ENCODE measurements around the gene DTX3L.

Gene DTX3L

GRCh38 chr3:122608916-122609315, 44.8 kb downstream of the DTX3L start:
- no peak overlapping the region for H3K9ac ChIP-seq (ENCODE audit: low read length)
- no peaks in the 10 kb centered on the region for H3K79me1 ChIP-seq (replicated peaks; ENCODE audit: low read length, poor library complexity, severe bottlenecking)
- no peak overlapping the region for H3K23ac ChIP-seq (ENCODE audit: low read length in 2 of 2)
- no peaks in the 10 kb centered on the region for H3K36me3 ChIP-seq (ENCODE audit: control insufficient read depth in 1 of 2, insufficient read depth in 2 of 2, low read depth in 1 of 2, low read length in 2 of 2)
- H3K9me3 ChIP-seq (ENCODE audit: control insufficient read depth, low read length) = no peaks in the 10 kb centered on the region
- H2BK120ac ChIP-seq (ENCODE audit: low read depth, low read length) = no peak overlapping the region
- H3K4me3 ChIP-seq (ENCODE audit: insufficient read depth in 1 of 2, low read depth in 1 of 2, low read length in 2 of 2) = no peak overlapping the region
- no peak for DNase-seq
- H4K91ac ChIP-seq (ENCODE audit: low read length) = no peak overlapping the region
- no peak overlapping the region for H4K8ac ChIP-seq (ENCODE audit: low read length)
- no peak overlapping the region for H2BK12ac ChIP-seq (ENCODE audit: low read length in 2 of 2)
- H3K27ac ChIP-seq (ENCODE audit: low read length, poor library complexity, severe bottlenecking) = no peak overlapping the region
- no peak overlapping the region for H2AK5ac ChIP-seq (ENCODE audit: low read length, severe bottlenecking)
- H3K18ac ChIP-seq (ENCODE audit: low read depth in 1 of 2, low read length in 2 of 2) = no peak overlapping the region
- no peak overlapping the region for H2AFZ ChIP-seq (ENCODE audit: low read depth, low read length)
- no CpG with 5 or more reads among the region's 1 CpG for whole genome bisulfite sequencing
- H3K4me2 ChIP-seq (ENCODE audit: low read length, poor library complexity, severe bottlenecking) = no peak overlapping the region
- H3K4me1 ChIP-seq (ENCODE audit: control insufficient read depth, insufficient read depth, low read depth, low read length) = no peaks in the 10 kb centered on the region
- no peaks in the 10 kb centered on the region for H3K27me3 ChIP-seq (ENCODE audit: control insufficient read depth in 1 of 2, insufficient read depth in 1 of 2, low read length in 2 of 2)
- no peak overlapping the region for H2BK15ac ChIP-seq (ENCODE audit: low read depth, poor library complexity, severe bottlenecking)
- H3K4ac ChIP-seq (ENCODE audit: low read depth in 1 of 2, low read length in 2 of 2) = no peak overlapping the region
- no peak overlapping the region for H2BK5ac ChIP-seq (ENCODE audit: low read depth, low read length, poor library complexity, severe bottlenecking)
- H3K14ac ChIP-seq (ENCODE audit: low read length in 2 of 2) = no peak overlapping the region

GRCh38 chr3:122609798-122610559, 45.8 kb downstream of the DTX3L start:
- H3K4ac ChIP-seq (ENCODE audit: low read depth in 1 of 2, low read length in 2 of 2) = no peak overlapping the region
- H2AFZ ChIP-seq (ENCODE audit: low read depth, low read length) = no peak overlapping the region
- peak; percentile 82 for DNase-seq
- H2BK5ac ChIP-seq (ENCODE audit: low read depth, low read length, poor library complexity, severe bottlenecking) = no peak overlapping the region
- peak overlapping the region in 1 of 2 experiments; percentile 46 for H3K4me3 ChIP-seq (ENCODE audit: insufficient read depth in 1 of 2, low read depth in 1 of 2, low read length in 2 of 2)
- no peaks in the 10 kb centered on the region for H3K79me1 ChIP-seq (replicated peaks; ENCODE audit: low read length, poor library complexity, severe bottlenecking)
- H3K9ac ChIP-seq (ENCODE audit: low read length) = peak overlapping the region; percentile 86
- no peak overlapping the region for H3K23ac ChIP-seq (ENCODE audit: low read length in 2 of 2)
- no peak overlapping the region for H3K4me2 ChIP-seq (ENCODE audit: low read length, poor library complexity, severe bottlenecking)
- no peak overlapping the region for H3K18ac ChIP-seq (ENCODE audit: low read depth in 1 of 2, low read length in 2 of 2)
- H3K36me3 ChIP-seq (ENCODE audit: control insufficient read depth in 1 of 2, insufficient read depth in 2 of 2, low read depth in 1 of 2, low read length in 2 of 2) = no peaks in the 10 kb centered on the region
- no peak overlapping the region for H2BK12ac ChIP-seq (ENCODE audit: low read length in 2 of 2)
- no peak overlapping the region for H2AK5ac ChIP-seq (ENCODE audit: low read length, severe bottlenecking)
- H3K14ac ChIP-seq (ENCODE audit: low read length in 2 of 2) = no peak overlapping the region
- H4K8ac ChIP-seq (ENCODE audit: low read length) = peak overlapping the region; percentile 74
- no peak overlapping the region for H2BK120ac ChIP-seq (ENCODE audit: low read depth, low read length)
- no peak overlapping the region for H4K91ac ChIP-seq (ENCODE audit: low read length)
- H3K27me3 ChIP-seq (ENCODE audit: control insufficient read depth in 1 of 2, insufficient read depth in 1 of 2, low read length in 2 of 2) = no peaks in the 10 kb centered on the region
- H2BK15ac ChIP-seq (ENCODE audit: low read depth, poor library complexity, severe bottlenecking) = no peak overlapping the region
- no peaks in the 10 kb centered on the region for H3K9me3 ChIP-seq (ENCODE audit: control insufficient read depth, low read length)
- WGBS = 78% methylated on average over 6 of the region's 7 CpGs
- no peaks in the 10 kb centered on the region for H3K4me1 ChIP-seq (ENCODE audit: control insufficient read depth, insufficient read depth, low read depth, low read length)
- peak overlapping the region; percentile 69 for H3K27ac ChIP-seq (ENCODE audit: low read length, poor library complexity, severe bottlenecking)

- WGBS = 97% methylated on average over 5 of the region's 5 CpGs
- no peak overlapping the region for H2BK15ac ChIP-seq (ENCODE audit: low read depth, poor library complexity, severe bottlenecking)
- H2AFZ ChIP-seq (ENCODE audit: low read depth, low read length) = no peak overlapping the region
- no peak overlapping the region for H2BK5ac ChIP-seq (ENCODE audit: low read depth, low read length, poor library complexity, severe bottlenecking)
- no peak overlapping the region for H2BK120ac ChIP-seq (ENCODE audit: low read depth, low read length)
- no peaks in the 10 kb centered on the region for H3K27me3 ChIP-seq (ENCODE audit: control insufficient read depth in 1 of 2, insufficient read depth in 1 of 2, low read length in 2 of 2)
- H4K8ac ChIP-seq (ENCODE audit: low read length) = no peak overlapping the region
- H3K4me2 ChIP-seq (ENCODE audit: low read length, poor library complexity, severe bottlenecking) = no peak overlapping the region
- no peak overlapping the region for H3K4me3 ChIP-seq (ENCODE audit: insufficient read depth in 1 of 2, low read depth in 1 of 2, low read length in 2 of 2)
- no peaks in the 10 kb centered on the region for H3K79me1 ChIP-seq (replicated peaks; ENCODE audit: low read length, poor library complexity, severe bottlenecking)
- H3K4me1 ChIP-seq (ENCODE audit: control insufficient read depth, insufficient read depth, low read depth, low read length) = no peaks in the 10 kb centered on the region
- H3K9me3 ChIP-seq (ENCODE audit: control insufficient read depth, low read length) = no peaks in the 10 kb centered on the region
- H3K36me3 ChIP-seq (ENCODE audit: control insufficient read depth in 1 of 2, insufficient read depth in 2 of 2, low read depth in 1 of 2, low read length in 2 of 2) = no peaks in the 10 kb centered on the region
- no peak overlapping the region for H3K14ac ChIP-seq (ENCODE audit: low read length in 2 of 2)
- H3K18ac ChIP-seq (ENCODE audit: low read depth in 1 of 2, low read length in 2 of 2) = no peak overlapping the region
- H4K91ac ChIP-seq (ENCODE audit: low read length) = no peak overlapping the region
- no peak overlapping the region for H2AK5ac ChIP-seq (ENCODE audit: low read length, severe bottlenecking)
- DNase-seq = no peak
- no peak overlapping the region for H3K23ac ChIP-seq (ENCODE audit: low read length in 2 of 2)
- no peak overlapping the region for H2BK12ac ChIP-seq (ENCODE audit: low read length in 2 of 2)
- no peak overlapping the region for H3K9ac ChIP-seq (ENCODE audit: low read length)
- no peak overlapping the region for H3K27ac ChIP-seq (ENCODE audit: low read length, poor library complexity, severe bottlenecking)
- no peak overlapping the region for H3K4ac ChIP-seq (ENCODE audit: low read depth in 1 of 2, low read length in 2 of 2)
Observed at GRCh38 chr3:122612696-122613095, 48.6 kb downstream of the DTX3L start.

GRCh38 chr3:122615303-122615702, 51.2 kb downstream of the DTX3L start:
- Histone ChIP-seq H2AK5ac (ENCODE audit: low read length, severe bottlenecking) (no peak overlapping the region), H3K79me1 (replicated peaks; ENCODE audit: low read length, poor library complexity, severe bottlenecking) (no peaks in the 10 kb centered on the region), H4K8ac (ENCODE audit: low read length) (no peak overlapping the region), H3K23ac (ENCODE audit: low read length in 2 of 2) (no peak overlapping the region), H3K14ac (ENCODE audit: low read length in 2 of 2) (no peak overlapping the region), H4K91ac (ENCODE audit: low read length) (no peak overlapping the region), H3K4me2 (ENCODE audit: low read length, poor library complexity, severe bottlenecking) (no peak overlapping the region), H2BK15ac (ENCODE audit: low read depth, poor library complexity, severe bottlenecking) (no peak overlapping the region), H3K9me3 (ENCODE audit: control insufficient read depth, low read length) (no peaks in the 10 kb centered on the region), H3K4me1 (ENCODE audit: control insufficient read depth, insufficient read depth, low read depth, low read length) (no peaks in the 10 kb centered on the region), H3K27me3 (ENCODE audit: control insufficient read depth in 1 of 2, insufficient read depth in 1 of 2, low read length in 2 of 2) (peaks cover 0 to 5% of the 10 kb centered on the region in 2 experiments), H3K18ac (ENCODE audit: low read depth in 1 of 2, low read length in 2 of 2) (no peak overlapping the region), H2BK12ac (ENCODE audit: low read length in 2 of 2) (no peak overlapping the region), H3K36me3 (ENCODE audit: control insufficient read depth in 1 of 2, insufficient read depth in 2 of 2, low read depth in 1 of 2, low read length in 2 of 2) (no peaks in the 10 kb centered on the region), H2BK120ac (ENCODE audit: low read depth, low read length) (no peak overlapping the region), H3K4ac (ENCODE audit: low read depth in 1 of 2, low read length in 2 of 2) (no peak overlapping the region), H3K9ac (ENCODE audit: low read length) (no peak overlapping the region), H3K4me3 (ENCODE audit: insufficient read depth in 1 of 2, low read depth in 1 of 2, low read length in 2 of 2) (no peak overlapping the region), H2BK5ac (ENCODE audit: low read depth, low read length, poor library complexity, severe bottlenecking) (no peak overlapping the region), H3K27ac (ENCODE audit: low read length, poor library complexity, severe bottlenecking) (no peak overlapping the region), H2AFZ (ENCODE audit: low read depth, low read length) (no peak overlapping the region)
- WGBS = 20% methylated on average over 1 of the region's 3 CpGs
- DNase-seq = peak; percentile 13
